Body of pancreas (tissue), 4 donors: ENCODE data around the gene DHH. TPM values are rescaled to one million over a fixed set of nuclear protein-coding genes. Genes with fewer than 3 reads are reported as not detected.

Experiments
- ATAC-seq: fragments of 150-250 bp; one replicate; pipeline ENCODE4 v1.9.1; 2016
- DNase-seq, 4 donors: peaks; one replicate each; pipeline ENCODE4 v3.0.0-alpha.2; 2019
- H3K27ac ChIP-seq, 4 donors: fragments of 200-600 bp; sonication (generic); 1 replicate in 3 of 4; 2 replicates in 1 of 4; pipeline versions ENCODE4 v1.5.1 to v1.6.1; 2016 to 2019; ENCODE audit warnings: mild to moderate bottlenecking in 1 of 4, mixed read lengths in 1 of 4, moderate library complexity in 1 of 4
- H3K27me3 ChIP-seq, 2 donors: fragments of 200-600 bp; sonication (generic); one replicate each; pipeline ENCODE4 v1.6.0; 2016; ENCODE audit warnings: mild to moderate bottlenecking in 1 of 2
- H3K36me3 ChIP-seq, 2 donors: fragments of 200-600 bp; sonication (generic); replicated peaks in 1 of 2; 2 replicates each; pipeline ENCODE4 v1.5.1; 2016; ENCODE audit warnings: low read depth in 2 of 2; ENCODE audit not compliant: insufficient read depth in 1 of 2
- H3K4me1 ChIP-seq: fragments of 200-600 bp; sonication (generic); one replicate; pipeline ENCODE4 v1.6.0; 2016
- H3K4me3 ChIP-seq, 2 donors: fragments of 200-600 bp; sonication (generic); 1 replicate in 1 of 2; 2 replicates in 1 of 2; pipeline ENCODE4 v1.5.1; 2016 to 2019
- H3K9me3 ChIP-seq, 3 donors: fragments of 200-600 bp; sonication (generic); 1 replicate in 2 of 3; 2 replicates in 1 of 3; pipeline ENCODE4 v1.5.1; 2016
- POLR2A ChIP-seq, 3 donors: fragments of 450-650 bp; IDR thresholded peaks; one replicate each; pipeline ENCODE4 v1.6.1; 2016; ENCODE audit warnings: antibody characterized with exemption in 3 of 3, mild to moderate bottlenecking in 2 of 3
- WGBS, 2 donors: methylation state at CpG; one replicate each; pipeline ENCODE4 v1.1.5; 2017; 5-methylcytosine and 5-hydroxymethylcytosine counted together
- intact Hi-C: fragments of 100-400 bp; cut with DNase I; formaldehyde crosslinking; loops from one replicate; pipeline ENCODE4 v1.15.1; 2023
- total RNA-seq, 2 donors: library from RNA; depleted of rRNA; stranded (reverse); fragments of >200 nt; gene quantifications; one replicate each; pipeline ENCODE4 v1.1.0, GENCODE V29; 2016
- TF ChIP-seq, protein P1 (sequence below), 7 experiments: fragments of 450-650 bp in 4 of 7; fragments of 200-600 bp in 3 of 7; sonication (generic) in 3 of 7; IDR thresholded peaks; one replicate each; pipeline ENCODE4 v1.5.1; 2016 to 2019; ENCODE audit warnings: antibody characterized with exemption in 7 of 7

DHH gene
- total RNA-seq, 2 donors from 2014 or later, result not detected

DNA sequence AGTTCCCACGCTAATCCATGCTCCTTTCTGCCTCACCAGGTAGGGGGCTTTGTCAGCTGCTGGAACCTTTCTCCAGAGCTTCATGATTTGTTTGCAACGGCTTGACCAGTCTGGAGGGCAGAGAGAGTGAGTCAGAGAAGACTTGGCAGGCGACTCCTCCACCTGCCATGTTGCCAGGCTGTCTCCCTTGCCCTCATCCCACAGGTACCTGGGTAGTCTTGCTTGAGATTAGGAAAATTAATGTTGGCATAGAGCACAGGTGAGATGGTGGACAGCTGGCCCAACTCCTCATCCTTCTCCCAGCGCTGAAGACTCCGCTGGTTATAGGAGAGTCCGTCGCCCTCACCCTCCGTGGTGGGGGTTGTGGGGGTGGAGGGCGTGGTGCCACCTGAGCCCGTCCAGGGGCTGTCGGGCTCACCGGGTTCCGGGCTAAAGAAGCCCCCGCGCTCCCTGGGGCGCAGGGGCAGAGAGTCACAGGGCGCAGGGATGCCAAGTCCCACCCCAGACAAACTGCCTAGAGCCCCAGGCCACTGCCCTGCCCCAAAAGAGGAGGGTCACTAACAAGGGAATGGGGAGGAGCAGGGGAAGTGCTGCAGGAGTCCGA lies 52.6 kb downstream of the DHH start:
- Histone ChIP-seq H3K4me1 (no peaks in the 10 kb centered on the region), H3K4me3 (no peak overlapping the region), H3K27me3 (no peaks in the 10 kb centered on the region), H3K9me3 (no peaks in the 10 kb centered on the region), H3K36me3 (peaks cover 42 to 70% of the 10 kb centered on the region in 2 donors), H3K27ac (no peak overlapping the region)
- intact Hi-C loops, result no loop called here
- ATAC-seq (no peak), DNase-seq (no peak)
- TF ChIP-seq, protein P1, sequence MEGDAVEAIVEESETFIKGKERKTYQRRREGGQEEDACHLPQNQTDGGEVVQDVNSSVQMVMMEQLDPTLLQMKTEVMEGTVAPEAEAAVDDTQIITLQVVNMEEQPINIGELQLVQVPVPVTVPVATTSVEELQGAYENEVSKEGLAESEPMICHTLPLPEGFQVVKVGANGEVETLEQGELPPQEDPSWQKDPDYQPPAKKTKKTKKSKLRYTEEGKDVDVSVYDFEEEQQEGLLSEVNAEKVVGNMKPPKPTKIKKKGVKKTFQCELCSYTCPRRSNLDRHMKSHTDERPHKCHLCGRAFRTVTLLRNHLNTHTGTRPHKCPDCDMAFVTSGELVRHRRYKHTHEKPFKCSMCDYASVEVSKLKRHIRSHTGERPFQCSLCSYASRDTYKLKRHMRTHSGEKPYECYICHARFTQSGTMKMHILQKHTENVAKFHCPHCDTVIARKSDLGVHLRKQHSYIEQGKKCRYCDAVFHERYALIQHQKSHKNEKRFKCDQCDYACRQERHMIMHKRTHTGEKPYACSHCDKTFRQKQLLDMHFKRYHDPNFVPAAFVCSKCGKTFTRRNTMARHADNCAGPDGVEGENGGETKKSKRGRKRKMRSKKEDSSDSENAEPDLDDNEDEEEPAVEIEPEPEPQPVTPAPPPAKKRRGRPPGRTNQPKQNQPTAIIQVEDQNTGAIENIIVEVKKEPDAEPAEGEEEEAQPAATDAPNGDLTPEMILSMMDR (IDR thresholded peaks at IDR 0.05), result no peak
- TF ChIP-seq POLR2A (IDR thresholded peaks at IDR 0.05), result no peak
- WGBS, 2 donors, result 83 to 88% methylated on average over 11 to 17 of the region's 18 CpGs

GRCh38 chr12:49041036-49041880 lies 53.3 kb downstream of the DHH start:
- intact Hi-C loops, result no loop called here
- ATAC-seq (no peak), DNase-seq (no peak)
- Histone ChIP-seq H3K27me3 (no peaks in the 10 kb centered on the region), H3K9me3 (no peaks in the 10 kb centered on the region), H3K36me3 (peaks cover 42 to 70% of the 10 kb centered on the region in 2 donors), H3K4me1 (no peaks in the 10 kb centered on the region), H3K27ac (no peak overlapping the region), H3K4me3 (no peak overlapping the region)
- TF ChIP-seq, protein P1 (IDR thresholded peaks at IDR 0.05), result no peak
- TF ChIP-seq POLR2A (IDR thresholded peaks at IDR 0.05), result no peak
- WGBS, 2 donors, result 93 to 95% methylated on average over 29 to 30 of the region's 31 CpGs

GRCh38 chr12:49040364-49040855 lies 54.2 kb downstream of the DHH start:
- DNase-seq (no peak), ATAC-seq (no peak)
- Histone ChIP-seq H3K9me3 (no peaks in the 10 kb centered on the region), H3K4me3 (no peak overlapping the region), H3K27me3 (no peaks in the 10 kb centered on the region), H3K27ac (no peak overlapping the region), H3K4me1 (no peaks in the 10 kb centered on the region), H3K36me3 (peaks cover 42 to 64% of the 10 kb centered on the region in 2 donors)
- TF ChIP-seq, protein P1 (IDR thresholded peaks at IDR 0.05), result no peak
- TF ChIP-seq POLR2A (IDR thresholded peaks at IDR 0.05), result no peak
- intact Hi-C loops, result no loop called here
- WGBS, 2 donors, result 90 to 95% methylated on average over 14 of the region's 14 CpGs

DNA sequence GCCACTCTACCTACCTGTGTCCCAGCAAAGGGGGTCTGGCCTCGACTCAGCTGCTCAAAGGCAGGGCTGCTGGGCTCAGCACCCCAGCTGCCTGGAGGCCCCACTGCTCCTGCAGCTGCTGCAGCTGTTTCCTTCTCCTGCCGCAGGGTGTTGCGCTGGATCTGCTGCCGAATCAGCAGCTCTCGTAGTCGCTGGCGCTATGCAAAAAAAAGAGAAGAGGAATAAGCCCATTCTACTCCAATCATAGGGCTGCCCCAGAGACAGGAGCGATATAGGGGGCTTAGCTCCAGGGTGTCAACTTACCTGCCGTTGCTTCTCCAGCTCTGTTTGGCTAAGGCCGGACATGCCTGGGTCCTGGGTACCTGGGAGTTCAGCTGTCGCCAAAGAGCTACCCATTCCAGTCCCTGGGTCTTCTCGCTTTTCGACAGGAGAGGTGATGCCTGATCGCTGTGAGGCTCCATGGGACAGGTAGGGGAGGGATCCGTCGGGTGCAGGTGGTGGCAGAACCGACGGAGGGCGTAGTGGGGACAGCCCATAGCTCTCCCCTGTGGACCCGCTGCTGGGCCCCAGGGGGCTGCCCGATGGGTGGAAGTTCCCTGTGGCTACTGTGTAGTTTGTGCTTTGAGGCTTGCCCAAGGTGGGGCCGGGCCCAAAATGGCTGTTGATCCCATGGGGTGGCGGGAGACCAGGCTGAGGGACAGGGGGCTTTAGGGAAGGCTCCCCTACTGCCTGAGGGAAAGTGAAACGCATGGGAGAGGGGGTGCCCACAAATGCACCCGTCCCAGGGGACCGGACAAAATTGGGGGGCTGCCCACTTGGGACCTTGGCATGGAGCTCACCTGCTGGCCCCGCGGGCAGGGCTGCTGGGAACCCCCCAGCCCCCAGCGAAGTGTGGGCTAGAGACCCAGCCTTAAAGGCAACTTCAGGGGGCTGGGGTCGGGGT lies 54.9 kb downstream of the DHH start:
- intact Hi-C loops, result no loop called here
- no peak overlapping the region for H3K27ac ChIP-seq
- no peak for DNase-seq
- ATAC-seq, result no peak
- no peaks in the 10 kb centered on the region for H3K4me1 ChIP-seq
- TF ChIP-seq, protein P1 (IDR thresholded peaks at IDR 0.05), result no peak
- peaks cover 37 to 58% of the 10 kb centered on the region in 2 donors for H3K36me3 ChIP-seq
- no peaks in the 10 kb centered on the region for H3K27me3 ChIP-seq
- no peak overlapping the region for H3K4me3 ChIP-seq
- 89 to 94% methylated on average over 25 to 30 of the region's 30 CpGs for WGBS, 2 donors
- no peaks in the 10 kb centered on the region for H3K9me3 ChIP-seq
